SK-N-SH (cell line): ENCODE data around the gene NCKAP5. TPM values are rescaled to one million over a fixed set of nuclear protein-coding genes. Genes with fewer than 3 reads are reported as not detected.

Experiments used
- CTCF ChIA-PET: fragments of 300-600, 350-600 bp; formaldehyde crosslinking; extraction: SDS; loops from one replicate; lab custom pipeline; 2021; lab: Yijun Ruan, JAX
- POLR2A ChIA-PET: fragments of 350-600 bp; sonication (Branson Sonifier 250); formaldehyde crosslinking; extraction: SDS; loops from one replicate; lab custom pipeline; 2020; ENCODE audit warnings: antibody characterized with exemption, inconsistent platforms; lab: Yijun Ruan, JAX
- DNase-seq: peaks from one replicate; pipeline ENCODE4 v3.0.0; 2012
- H2AFZ ChIP-seq: fragments of 200-600 bp; sonication (generic); 2 replicates; pipeline ENCODE4 v1.8.1; 2016; ENCODE audit warnings: antibody characterized with exemption, mild to moderate bottlenecking, low read depth
- H3F3A ChIP-seq: fragments of 200-600 bp; sonication (generic); replicated peaks from 2 replicates; pipeline ENCODE3; 2016; ENCODE audit warnings: antibody characterized with exemption, mild to moderate bottlenecking; ENCODE audit not compliant: insufficient read depth
- H3K27ac ChIP-seq, 2 experiments: fragments of 200-500 bp in 1 of 2; fragments of 200-600 bp in 1 of 2; sonication (Bioruptor generic) in 1 of 2; sonication (generic), shearing (Covaris generic) in 1 of 2; 2 replicates each; pipeline versions ENCODE4 v1.5.1 to v1.6.1; 2014 to 2016; ENCODE audit warnings: low read depth in 2 of 2, inconsistent platforms in 1 of 2, low read length in 1 of 2, mild to moderate bottlenecking in 1 of 2, mixed read lengths in 1 of 2
- H3K27me3 ChIP-seq: fragments of 200-600 bp; sonication (generic), shearing (Covaris generic); 2 replicates; pipeline ENCODE4 v1.6.1; 2016; ENCODE audit warnings: mixed run types; ENCODE audit not compliant: insufficient read depth
- H3K36me3 ChIP-seq, 2 experiments: fragments of 200-500 bp in 1 of 2; fragments of 200-600 bp in 1 of 2; sonication (Bioruptor generic) in 1 of 2; sonication (generic) in 1 of 2; replicated peaks in 1 of 2; 2 replicates each; pipeline versions ENCODE3 to v1.5.1; 2014 to 2016; ENCODE audit warnings: low read length in 1 of 2, mild to moderate bottlenecking in 1 of 2; ENCODE audit not compliant: insufficient read depth in 2 of 2, control insufficient read depth in 1 of 2
- H3K4me1 ChIP-seq, 2 experiments: fragments of 200-500 bp in 1 of 2; fragments of 200-600 bp in 1 of 2; sonication (Bioruptor generic) in 1 of 2; sonication (generic), shearing (Covaris generic) in 1 of 2; 2 replicates each; pipeline versions ENCODE4 v1.5.1 to v1.6.1; 2014 to 2016; ENCODE audit warnings: low read depth in 1 of 2, low read length in 1 of 2, mixed run types in 1 of 2; ENCODE audit not compliant: insufficient read depth in 2 of 2, control insufficient read depth in 1 of 2
- H3K4me2 ChIP-seq: fragments of 200-600 bp; sonication (generic), shearing (Covaris generic); 2 replicates; pipeline ENCODE4 v1.6.1; 2017; ENCODE audit warnings: mixed run types
- H3K4me3 ChIP-seq, 2 experiments: fragments of 200-500 bp in 1 of 2; fragments of 200-600 bp in 1 of 2; sonication (Bioruptor generic) in 1 of 2; sonication (generic), shearing (Covaris generic) in 1 of 2; 2 replicates each; pipeline versions ENCODE4 v1.5.1 to v1.8.1; 2014 to 2016; ENCODE audit warnings: low read depth in 2 of 2, inconsistent platforms in 1 of 2, low read length in 1 of 2, mild to moderate bottlenecking in 1 of 2, mixed read lengths in 1 of 2, moderate library complexity in 1 of 2
- H3K79me2 ChIP-seq: fragments of 200-600 bp; sonication (generic); 2 replicates; pipeline ENCODE4 v1.8.1; 2017; ENCODE audit warnings: mild to moderate bottlenecking; ENCODE audit not compliant: insufficient read depth
- H3K9ac ChIP-seq: fragments of 200-600 bp; sonication (generic); 2 replicates; pipeline ENCODE4 v1.6.1; 2017; ENCODE audit warnings: mixed run types
- H3K9me2 ChIP-seq: fragments of 200-600 bp; sonication (generic); 2 replicates; pipeline ENCODE4 v1.6.1; 2017; ENCODE audit warnings: mixed run types
- H3K9me3 ChIP-seq: fragments of 200-600 bp; sonication (generic); 2 replicates; pipeline ENCODE4 v1.6.1; 2017; ENCODE audit warnings: mixed run types, mild to moderate bottlenecking, moderate library complexity
- H4K20me1 ChIP-seq: fragments of 200-600 bp; sonication (generic); 2 replicates; pipeline ENCODE4 v1.6.1; 2017; ENCODE audit warnings: mild to moderate bottlenecking, mixed run types; ENCODE audit not compliant: insufficient read depth
- CHD2 ChIP-seq: fragments of 150-350 bp; IDR thresholded peaks from 2 replicates; pipeline ENCODE4 v1.6.1; 2018; ENCODE audit warnings: low read length; ENCODE audit not compliant: partially characterized antibody
- EZH2phosphoT487 ChIP-seq: fragments of 200-600 bp; sonication (generic); IDR thresholded peaks from 2 replicates; pipeline ENCODE4 v1.6.1; 2017; ENCODE audit warnings: low read depth, mixed run types, mild to moderate bottlenecking, antibody characterized with exemption, moderate library complexity, borderline replicate concordance
- FOXM1 ChIP-seq: IDR thresholded peaks from 2 replicates; pipeline ENCODE4 v1.4.0; 2012; ENCODE audit warnings: low read depth, mild to moderate bottlenecking
- GATA2 ChIP-seq: sonication (generic); formaldehyde crosslinking; IDR thresholded peaks from 2 replicates; pipeline ENCODE4 v1.5.0; 2020; ENCODE audit warnings: mild to moderate bottlenecking, missing genetic modification reagents
- JUND ChIP-seq: IDR thresholded peaks from 2 replicates; pipeline ENCODE4 v1.4.0; 2012
- NFIC ChIP-seq: IDR thresholded peaks from 2 replicates; pipeline ENCODE4 v1.4.0; 2012; ENCODE audit warnings: borderline replicate concordance
- POLR2AphosphoS5 ChIP-seq: IDR thresholded peaks from 2 replicates; pipeline ENCODE4 v1.6.1; 2012; ENCODE audit warnings: low read depth, low read length
- RAD21 ChIP-seq: IDR thresholded peaks from 2 replicates; pipeline ENCODE4 v1.6.1; 2012; ENCODE audit warnings: mild to moderate bottlenecking, low read length
- RCOR1 ChIP-seq: fragments of 150-350 bp; IDR thresholded peaks from 2 replicates; pipeline ENCODE4 v1.6.1; 2017; ENCODE audit warnings: antibody characterized with exemption, low read length
- RFX5 ChIP-seq: IDR thresholded peaks from 2 replicates; pipeline ENCODE4 v1.6.1; 2012; ENCODE audit warnings: mild to moderate bottlenecking, improper control_type of control experiment, low read length
- SIN3A ChIP-seq: IDR thresholded peaks from 2 replicates; pipeline ENCODE4 v1.6.1; 2012; ENCODE audit warnings: low read depth, mild to moderate bottlenecking, low read length, moderate library complexity, borderline replicate concordance
- SMC3 ChIP-seq: IDR thresholded peaks from 2 replicates; pipeline ENCODE4 v1.6.1; 2012; ENCODE audit warnings: low read depth, low read length, improper control_type of control experiment
- TCF12 ChIP-seq: IDR thresholded peaks from 2 replicates; pipeline ENCODE4 v1.4.0; 2012
- TEAD4 ChIP-seq: IDR thresholded peaks from 2 replicates; pipeline ENCODE4 v1.4.0; 2012; ENCODE audit warnings: mild to moderate bottlenecking, borderline replicate concordance; ENCODE audit not compliant: insufficient read depth
- YY1 ChIP-seq: IDR thresholded peaks from 2 replicates; pipeline ENCODE4 v1.4.0; 2012; ENCODE audit warnings: low read depth, mild to moderate bottlenecking
- WGBS: methylation state at CpG from one replicate; pipeline ENCODE4 v1.1.6; 2017; ENCODE audit warnings: low lambda C conversion rate; 5-methylcytosine and 5-hydroxymethylcytosine counted together
- polyA plus RNA-seq, 3 experiments: library from polyadenylated mRNA; depleted of rRNA; stranded (reverse); fragments of >200 nt; gene quantifications; 2 replicates each; pipeline ENCODE4 v1.2.3, GENCODE V29; 2012
- TF ChIP-seq, protein P1 (sequence below): fragments of 150-350 bp; IDR thresholded peaks from 2 replicates; pipeline ENCODE4 v1.6.1; 2016; ENCODE audit warnings: mild to moderate bottlenecking, low read depth, low read length
- TF ChIP-seq, protein P2 (sequence below): IDR thresholded peaks from 2 replicates; pipeline ENCODE4; 2012
- TF ChIP-seq, protein P3 (sequence below): fragments of 200-600 bp; sonication (generic); IDR thresholded peaks from 2 replicates; pipeline ENCODE4 v1.6.1; 2017; ENCODE audit warnings: antibody characterized with exemption, mild to moderate bottlenecking, moderate library complexity
- TF ChIP-seq, protein P4 (sequence below): fragments of 150-350 bp; IDR thresholded peaks from 2 replicates; pipeline ENCODE4 v1.6.1; 2017; ENCODE audit warnings: antibody characterized with exemption, low read length, low read depth, borderline replicate concordance
- TF ChIP-seq, protein P5 (sequence below): IDR thresholded peaks from 2 replicates; pipeline ENCODE4 v1.4.0; 2012; ENCODE audit warnings: low read depth, borderline replicate concordance

The NCKAP5 gene
- polyA plus RNA-seq, 1 of the 3 experiments (the other 2 are of a cell fraction) = 0.02 TPM

DNA sequence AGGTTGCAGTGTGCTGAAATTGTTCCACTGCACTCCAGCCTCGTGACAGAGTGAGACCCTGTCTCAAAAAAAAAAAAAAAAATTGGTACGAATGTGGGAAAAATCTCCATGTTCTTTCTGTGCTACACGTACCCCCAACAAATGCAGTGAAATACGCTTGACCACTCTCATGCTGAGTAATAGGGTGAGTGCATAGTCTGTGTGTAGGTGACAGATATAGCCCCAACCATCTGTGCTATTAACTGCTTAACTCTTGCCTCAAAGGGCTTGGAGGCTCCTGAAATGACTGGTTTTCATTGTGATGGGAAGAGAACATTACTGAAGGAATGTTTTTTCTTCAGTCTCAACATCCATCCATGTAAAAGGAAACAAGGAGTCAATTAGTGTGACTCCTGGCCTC is 913.9 kb downstream of the NCKAP5 start:
- Histone ChIP-seq H3K9ac (no peak overlapping the region), H3K4me2 (no peak overlapping the region)
- no peak for TF ChIP-seq EZH2phosphoT487
- no peak for TF ChIP-seq SMC3
- no peak for TF ChIP-seq TEAD4
- TF ChIP-seq, protein P1, sequence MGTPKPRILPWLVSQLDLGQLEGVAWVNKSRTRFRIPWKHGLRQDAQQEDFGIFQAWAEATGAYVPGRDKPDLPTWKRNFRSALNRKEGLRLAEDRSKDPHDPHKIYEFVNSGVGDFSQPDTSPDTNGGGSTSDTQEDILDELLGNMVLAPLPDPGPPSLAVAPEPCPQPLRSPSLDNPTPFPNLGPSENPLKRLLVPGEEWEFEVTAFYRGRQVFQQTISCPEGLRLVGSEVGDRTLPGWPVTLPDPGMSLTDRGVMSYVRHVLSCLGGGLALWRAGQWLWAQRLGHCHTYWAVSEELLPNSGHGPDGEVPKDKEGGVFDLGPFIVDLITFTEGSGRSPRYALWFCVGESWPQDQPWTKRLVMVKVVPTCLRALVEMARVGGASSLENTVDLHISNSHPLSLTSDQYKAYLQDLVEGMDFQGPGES = no peak
- TF ChIP-seq FOXM1 = no peak
- no peak for TF ChIP-seq NFIC
- TF ChIP-seq POLR2AphosphoS5 = no peak
- no peak for TF ChIP-seq SIN3A
- TF ChIP-seq, protein P2, sequence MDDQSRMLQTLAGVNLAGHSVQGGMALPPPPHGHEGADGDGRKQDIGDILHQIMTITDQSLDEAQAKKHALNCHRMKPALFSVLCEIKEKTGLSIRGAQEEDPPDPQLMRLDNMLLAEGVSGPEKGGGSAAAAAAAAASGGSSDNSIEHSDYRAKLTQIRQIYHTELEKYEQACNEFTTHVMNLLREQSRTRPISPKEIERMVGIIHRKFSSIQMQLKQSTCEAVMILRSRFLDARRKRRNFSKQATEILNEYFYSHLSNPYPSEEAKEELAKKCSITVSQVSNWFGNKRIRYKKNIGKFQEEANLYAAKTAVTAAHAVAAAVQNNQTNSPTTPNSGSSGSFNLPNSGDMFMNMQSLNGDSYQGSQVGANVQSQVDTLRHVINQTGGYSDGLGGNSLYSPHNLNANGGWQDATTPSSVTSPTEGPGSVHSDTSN = no peak
- TF ChIP-seq, protein P3, sequence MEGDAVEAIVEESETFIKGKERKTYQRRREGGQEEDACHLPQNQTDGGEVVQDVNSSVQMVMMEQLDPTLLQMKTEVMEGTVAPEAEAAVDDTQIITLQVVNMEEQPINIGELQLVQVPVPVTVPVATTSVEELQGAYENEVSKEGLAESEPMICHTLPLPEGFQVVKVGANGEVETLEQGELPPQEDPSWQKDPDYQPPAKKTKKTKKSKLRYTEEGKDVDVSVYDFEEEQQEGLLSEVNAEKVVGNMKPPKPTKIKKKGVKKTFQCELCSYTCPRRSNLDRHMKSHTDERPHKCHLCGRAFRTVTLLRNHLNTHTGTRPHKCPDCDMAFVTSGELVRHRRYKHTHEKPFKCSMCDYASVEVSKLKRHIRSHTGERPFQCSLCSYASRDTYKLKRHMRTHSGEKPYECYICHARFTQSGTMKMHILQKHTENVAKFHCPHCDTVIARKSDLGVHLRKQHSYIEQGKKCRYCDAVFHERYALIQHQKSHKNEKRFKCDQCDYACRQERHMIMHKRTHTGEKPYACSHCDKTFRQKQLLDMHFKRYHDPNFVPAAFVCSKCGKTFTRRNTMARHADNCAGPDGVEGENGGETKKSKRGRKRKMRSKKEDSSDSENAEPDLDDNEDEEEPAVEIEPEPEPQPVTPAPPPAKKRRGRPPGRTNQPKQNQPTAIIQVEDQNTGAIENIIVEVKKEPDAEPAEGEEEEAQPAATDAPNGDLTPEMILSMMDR = no peak
- no peak for TF ChIP-seq TCF12
- no peak for TF ChIP-seq GATA2
- TF ChIP-seq JUND = no peak
- no peak for TF ChIP-seq RFX5
- no peak for TF ChIP-seq RAD21
- TF ChIP-seq, protein P4, sequence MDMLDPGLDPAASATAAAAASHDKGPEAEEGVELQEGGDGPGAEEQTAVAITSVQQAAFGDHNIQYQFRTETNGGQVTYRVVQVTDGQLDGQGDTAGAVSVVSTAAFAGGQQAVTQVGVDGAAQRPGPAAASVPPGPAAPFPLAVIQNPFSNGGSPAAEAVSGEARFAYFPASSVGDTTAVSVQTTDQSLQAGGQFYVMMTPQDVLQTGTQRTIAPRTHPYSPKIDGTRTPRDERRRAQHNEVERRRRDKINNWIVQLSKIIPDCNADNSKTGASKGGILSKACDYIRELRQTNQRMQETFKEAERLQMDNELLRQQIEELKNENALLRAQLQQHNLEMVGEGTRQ = no peak
- TF ChIP-seq YY1 = no peak
- TF ChIP-seq, protein P5, sequence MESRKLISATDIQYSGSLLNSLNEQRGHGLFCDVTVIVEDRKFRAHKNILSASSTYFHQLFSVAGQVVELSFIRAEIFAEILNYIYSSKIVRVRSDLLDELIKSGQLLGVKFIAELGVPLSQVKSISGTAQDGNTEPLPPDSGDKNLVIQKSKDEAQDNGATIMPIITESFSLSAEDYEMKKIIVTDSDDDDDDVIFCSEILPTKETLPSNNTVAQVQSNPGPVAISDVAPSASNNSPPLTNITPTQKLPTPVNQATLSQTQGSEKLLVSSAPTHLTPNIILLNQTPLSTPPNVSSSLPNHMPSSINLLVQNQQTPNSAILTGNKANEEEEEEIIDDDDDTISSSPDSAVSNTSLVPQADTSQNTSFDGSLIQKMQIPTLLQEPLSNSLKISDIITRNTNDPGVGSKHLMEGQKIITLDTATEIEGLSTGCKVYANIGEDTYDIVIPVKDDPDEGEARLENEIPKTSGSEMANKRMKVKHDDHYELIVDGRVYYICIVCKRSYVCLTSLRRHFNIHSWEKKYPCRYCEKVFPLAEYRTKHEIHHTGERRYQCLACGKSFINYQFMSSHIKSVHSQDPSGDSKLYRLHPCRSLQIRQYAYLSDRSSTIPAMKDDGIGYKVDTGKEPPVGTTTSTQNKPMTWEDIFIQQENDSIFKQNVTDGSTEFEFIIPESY = no peak
- no peak for TF ChIP-seq RCOR1
- TF ChIP-seq CHD2 = no peak
- TF ChIP-seq, all 33 proteins: peak for 0
- WGBS = 75% methylated on average over 4 of the region's 4 CpGs
- no peak overlapping the region for H2AFZ ChIP-seq
- ChIA-PET POLR2A (no interaction called here), CTCF (no interaction called here)
- no peaks in the 10 kb centered on the region for H3K9me2 ChIP-seq
- H3K4me1 ChIP-seq = no peaks in the 10 kb centered on the region; a peak in 1 of 4 replicates
- H3K27ac ChIP-seq = no peak overlapping the region
- DNase-seq = no peak
- H3K27me3 ChIP-seq = no peaks in the 10 kb centered on the region
- H3F3A ChIP-seq = no peaks in the 10 kb centered on the region
- H3K4me3 ChIP-seq = no peak overlapping the region
- peaks cover 0 to 9% of the 10 kb centered on the region in 2 experiments for H3K36me3 ChIP-seq
- no peaks in the 10 kb centered on the region for H3K9me3 ChIP-seq
- no peaks in the 10 kb centered on the region for H4K20me1 ChIP-seq
- H3K79me2 ChIP-seq = no peaks in the 10 kb centered on the region
